Ovary (tissue), 9 donors: ENCODE results near the gene CLIP2. TPM values are rescaled to one million over a fixed set of nuclear protein-coding genes. Genes with fewer than 3 reads are reported as not detected.
A peak's percentile ranks its signal among the peaks of the same experiment; 100 is the strongest.

ENCODE experiments used
- DNase-seq, 5 donors: peaks; one replicate each; pipeline ENCODE4 v3.0.0-alpha.2; 2019 to 2020
- H3K27ac ChIP-seq, 2 donors: fragments of 200-600 bp; one replicate each; pipeline versions ENCODE4 v1.5.1 to v1.8.0; 2019 to 2022
- H3K27me3 ChIP-seq: fragments of 200-600 bp; one replicate; pipeline ENCODE4 v1.8.0; 2022
- H3K36me3 ChIP-seq: fragments of 200-600 bp; sonication (generic); one replicate; pipeline ENCODE4 v1.5.1; 2019
- H3K4me1 ChIP-seq: one replicate; pipeline ENCODE4 v1.8.1; 2013; ENCODE audit warnings: mild to moderate bottlenecking, moderate library complexity; ENCODE audit not compliant: insufficient read depth
- H3K4me3 ChIP-seq: fragments of 200-600 bp; sonication (generic); one replicate; pipeline ENCODE4 v1.5.1; 2017
- H3K9me3 ChIP-seq, 2 donors: fragments of 200-600 bp in 1 of 2; sonication (generic) in 1 of 2; one replicate each; pipeline versions ENCODE4 v1.5.1 to v1.8.1; 2013 to 2019; ENCODE audit warnings: mild to moderate bottlenecking in 1 of 2, moderate library complexity in 1 of 2
- EP300 ChIP-seq: sonication (generic); formaldehyde crosslinking; IDR thresholded peaks from one replicate; pipeline ENCODE4 v1.6.1; 2017; ENCODE audit warnings: antibody characterized with exemption
- POLR2A ChIP-seq: fragments of 450-650 bp; IDR thresholded peaks from one replicate; pipeline ENCODE4 v1.6.1; 2017; ENCODE audit warnings: antibody characterized with exemption, mild to moderate bottlenecking, moderate library complexity
- WGBS, 3 donors: extraction: QIAGEN DNeasy Blood & Tissue Kit in 1 of 3; methylation state at CpG; one replicate each; pipeline versions ENCODE4 v1.1.5 to v1.1.7; 2013 to 2017; 5-methylcytosine and 5-hydroxymethylcytosine counted together
- intact Hi-C, 4 donors: fragments of 100-400 bp; cut with DNase I; formaldehyde crosslinking; loops; one replicate each; pipeline versions ENCODE4 v1.11.0 to v1.15.1; 2022 to 2023
- polyA plus RNA-seq, 2 donors: library from polyadenylated mRNA; stranded (reverse); fragments of 200-250 nt in 1 of 2; fragments of 350-450 nt in 1 of 2; fragmentation: Illumina TruSeq in 1 of 2; extraction: RNeasy Lipid Tissue Mini Kit (QIAGEN cat#74804) in 1 of 2; gene quantifications; one replicate each; pipeline ENCODE4 v1.2.3, GENCODE V29; 2013 to 2014
- total RNA-seq, 7 donors: library from RNA; depleted of rRNA in 2 of 7; stranded (reverse); fragments of >200 nt in 2 of 7; fragmentation: NEBNext Ultra II Directional in 3 of 7; extraction: Animal tissue kit (Norgen Biotek cat#: 25700) in 3 of 7; gene quantifications; one replicate each; pipeline versions ENCODE4 v1.1.0 to v1.2.4, GENCODE V29; 2016 to 2023
- TF ChIP-seq, protein P1 (sequence below), 3 donors: fragments of 450-650 bp in 2 of 3; fragments of 200-600 bp in 1 of 3; IDR thresholded peaks; one replicate each; pipeline versions ENCODE4 v1.5.1 to v1.8.0; 2016 to 2022; ENCODE audit warnings: antibody characterized with exemption in 3 of 3, mild to moderate bottlenecking in 1 of 3
- donor health status: DM: no; HTN: no; CAD: no; lungs with moderate emphysema.
- donor health status: DM: no; HTN: no; CAD: no.
- donor health status: Bipolar disorder and iron deficiency.
- donor health status: DM: yes; HTN: yes; CAD: no.
- donor health status: DM: no; HTN: no; CAD: no.
- donor health status: DM: yes; HTN: yes; CAD: no.

Gene CLIP2
- total and polyA plus RNA-seq, 9 donors = 5.1 to 51.5 (median 28.9) TPM

DNA sequence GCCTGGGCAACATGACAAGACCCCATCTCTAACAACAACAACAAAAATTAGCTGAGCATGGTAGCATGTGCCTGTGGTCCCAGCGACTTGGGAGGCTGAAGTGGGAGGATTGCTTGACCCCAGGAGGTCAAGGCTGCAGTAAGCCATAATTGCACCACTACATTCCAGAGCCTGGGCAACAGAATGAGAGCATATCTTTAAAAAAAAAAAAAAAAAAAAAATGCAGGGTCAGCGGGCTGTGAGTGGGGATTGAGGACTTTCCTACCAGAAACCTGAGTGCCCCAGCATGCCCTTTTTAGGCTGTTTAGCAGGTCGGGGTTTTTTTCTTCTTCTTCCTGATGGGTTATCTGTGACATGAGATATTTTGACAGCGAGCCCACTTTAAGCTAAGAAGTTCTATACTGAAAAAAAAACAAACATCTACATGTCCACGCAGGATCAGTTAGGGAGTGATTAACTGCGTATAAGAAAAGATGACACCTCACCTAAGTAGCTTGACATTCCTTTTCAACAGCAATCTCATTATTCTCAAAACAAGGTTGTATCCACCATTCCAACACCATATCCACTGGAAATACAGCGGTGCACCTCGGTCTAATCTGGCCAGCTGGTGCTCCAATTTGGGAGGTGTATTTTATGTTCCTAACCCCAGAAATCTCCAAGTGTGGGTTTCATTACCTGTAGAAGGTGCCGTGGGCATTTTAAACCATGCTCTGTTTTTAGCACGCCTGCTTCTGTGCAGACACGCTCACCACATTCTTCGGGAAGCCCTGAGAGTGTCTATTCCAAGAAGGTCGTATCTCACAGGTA, 21.2 kb upstream of the CLIP2 start:
- Histone ChIP-seq H3K9me3 (no peaks in the 10 kb centered on the region), H3K4me1 (peaks cover 3% of the 10 kb centered on the region), H3K27ac (no peak overlapping the region), H3K27me3 (no peaks in the 10 kb centered on the region), H3K4me3 (no peak overlapping the region), H3K36me3 (no peaks in the 10 kb centered on the region)
- intact Hi-C loops = no loop called here
- 41 to 52% (median 45%) methylated on average over 13 of the region's 13 CpGs for WGBS, 3 donors
- TF ChIP-seq EP300 (no peak), POLR2A (no peak)
- TF ChIP-seq, protein P1, sequence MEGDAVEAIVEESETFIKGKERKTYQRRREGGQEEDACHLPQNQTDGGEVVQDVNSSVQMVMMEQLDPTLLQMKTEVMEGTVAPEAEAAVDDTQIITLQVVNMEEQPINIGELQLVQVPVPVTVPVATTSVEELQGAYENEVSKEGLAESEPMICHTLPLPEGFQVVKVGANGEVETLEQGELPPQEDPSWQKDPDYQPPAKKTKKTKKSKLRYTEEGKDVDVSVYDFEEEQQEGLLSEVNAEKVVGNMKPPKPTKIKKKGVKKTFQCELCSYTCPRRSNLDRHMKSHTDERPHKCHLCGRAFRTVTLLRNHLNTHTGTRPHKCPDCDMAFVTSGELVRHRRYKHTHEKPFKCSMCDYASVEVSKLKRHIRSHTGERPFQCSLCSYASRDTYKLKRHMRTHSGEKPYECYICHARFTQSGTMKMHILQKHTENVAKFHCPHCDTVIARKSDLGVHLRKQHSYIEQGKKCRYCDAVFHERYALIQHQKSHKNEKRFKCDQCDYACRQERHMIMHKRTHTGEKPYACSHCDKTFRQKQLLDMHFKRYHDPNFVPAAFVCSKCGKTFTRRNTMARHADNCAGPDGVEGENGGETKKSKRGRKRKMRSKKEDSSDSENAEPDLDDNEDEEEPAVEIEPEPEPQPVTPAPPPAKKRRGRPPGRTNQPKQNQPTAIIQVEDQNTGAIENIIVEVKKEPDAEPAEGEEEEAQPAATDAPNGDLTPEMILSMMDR (IDR thresholded peaks at IDR 0.05) = no peak
- DNase-seq = no peak

- peak overlapping the region; percentile 39 for H3K4me3 ChIP-seq
- 0 to 1% (median 1%) methylated on average over 17 of the region's 17 CpGs for WGBS, 3 donors
- no peaks in the 10 kb centered on the region for H3K27me3 ChIP-seq
- no peaks in the 10 kb centered on the region for H3K9me3 ChIP-seq
- H3K27ac ChIP-seq = no peak overlapping the region
- peak; percentile 51 to 68 (median 59) for DNase-seq
- TF ChIP-seq POLR2A = no peak
- no peak for TF ChIP-seq EP300
- TF ChIP-seq, protein P1 (IDR thresholded peaks at IDR 0.05) = no peak
- H3K4me1 ChIP-seq = peaks cover 3% of the 10 kb centered on the region
- H3K36me3 ChIP-seq = no peaks in the 10 kb centered on the region
- intact Hi-C loops = no loop called here
Observed at GRCh38 chr7:74269757-74270277, 19.4 kb upstream of the CLIP2 start.

DNA sequence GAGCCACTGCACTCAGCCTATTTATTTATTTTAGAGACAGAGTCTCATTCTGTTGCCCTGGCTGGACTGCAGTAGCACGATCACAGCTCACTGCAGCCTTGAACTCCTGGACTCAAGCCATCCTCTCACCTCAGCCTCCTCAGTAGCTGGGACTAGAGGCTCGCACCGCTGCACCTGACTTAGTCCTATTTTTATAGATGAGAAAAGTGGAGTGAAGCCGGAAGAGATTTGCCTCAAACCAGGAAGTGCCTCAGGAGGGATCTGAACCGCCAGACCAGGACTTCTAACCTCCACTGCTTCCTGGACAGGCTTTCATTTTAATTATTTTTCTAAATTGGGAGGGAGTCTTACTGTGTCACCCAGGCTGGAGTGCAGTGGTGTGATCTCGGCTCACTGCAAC, 17.5 kb upstream of the CLIP2 start:
- Histone ChIP-seq H3K36me3 (no peaks in the 10 kb centered on the region), H3K4me3 (no peak overlapping the region), H3K9me3 (no peaks in the 10 kb centered on the region), H3K27me3 (no peaks in the 10 kb centered on the region), H3K27ac (peak overlapping the region; percentile 80 to 92), H3K4me1 (peaks cover 3% of the 10 kb centered on the region)
- TF ChIP-seq, protein P1 (IDR thresholded peaks at IDR 0.05) = no peak
- no peak for TF ChIP-seq EP300
- no peak for TF ChIP-seq POLR2A
- DNase-seq = no peak
- WGBS, 3 donors = 54 to 58% (median 58%) methylated on average over 6 of the region's 6 CpGs
- intact Hi-C loops = no loop called here

DNA sequence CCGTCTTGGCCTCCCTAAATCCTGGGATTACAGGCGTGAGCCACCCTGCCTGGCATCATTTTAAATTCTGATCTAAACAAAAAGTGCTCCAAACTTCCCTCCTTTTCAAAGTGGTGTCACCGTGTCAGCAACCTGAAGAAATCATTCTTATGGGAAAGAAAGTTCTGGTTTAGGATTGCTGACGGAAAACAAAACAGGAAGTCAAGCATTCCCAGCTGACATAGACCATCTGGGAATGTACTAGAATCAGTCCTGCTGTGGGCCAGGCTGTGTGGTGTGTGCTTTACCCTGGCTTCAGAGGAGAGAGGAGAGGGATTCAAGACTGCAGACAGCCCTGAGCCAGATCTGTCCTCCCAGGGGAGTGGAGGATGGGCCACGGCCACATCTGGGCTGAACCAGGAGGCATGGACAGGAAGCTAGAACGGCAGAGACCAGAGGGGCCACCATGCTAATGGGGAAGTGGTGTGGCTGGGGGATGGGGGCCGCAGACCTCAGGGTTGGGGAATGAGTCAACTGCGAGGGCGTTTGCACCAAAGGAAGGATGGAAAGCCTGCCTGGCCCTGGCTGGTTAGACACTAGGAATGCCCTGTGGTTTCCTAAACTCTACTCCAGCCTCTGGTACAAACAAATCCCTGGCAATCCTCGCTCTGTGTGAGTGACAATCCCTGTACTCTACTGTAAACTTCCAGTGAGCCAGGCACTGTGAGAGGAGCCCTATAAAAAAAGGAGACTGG, 16.7 kb upstream of the CLIP2 start:
- peak; percentile 62 to 76 (median 70) for DNase-seq
- intact Hi-C loops = no loop called here
- Histone ChIP-seq H3K27ac (peak overlapping the region; percentile 80 to 92), H3K9me3 (no peaks in the 10 kb centered on the region), H3K27me3 (no peaks in the 10 kb centered on the region), H3K4me1 (peaks cover 3% of the 10 kb centered on the region), H3K36me3 (no peaks in the 10 kb centered on the region), H3K4me3 (no peak overlapping the region)
- no peak for TF ChIP-seq EP300
- TF ChIP-seq POLR2A = no peak
- TF ChIP-seq, protein P1 (IDR thresholded peaks at IDR 0.05) = no peak
- WGBS, 3 donors = 9 to 14% (median 13%) methylated on average over 10 of the region's 10 CpGs
